ENCODE measurements around the gene RPUSD1. TPM values are rescaled to one million over a fixed set of nuclear protein-coding genes. Genes with fewer than 3 reads are reported as not detected.
A peak's percentile ranks its signal among the peaks of the same experiment; 100 is the strongest.

Gene RPUSD1
- total and polyA plus RNA-seq, 8 donors = 9.0 to 43.7 (median 20.1) TPM

DNA sequence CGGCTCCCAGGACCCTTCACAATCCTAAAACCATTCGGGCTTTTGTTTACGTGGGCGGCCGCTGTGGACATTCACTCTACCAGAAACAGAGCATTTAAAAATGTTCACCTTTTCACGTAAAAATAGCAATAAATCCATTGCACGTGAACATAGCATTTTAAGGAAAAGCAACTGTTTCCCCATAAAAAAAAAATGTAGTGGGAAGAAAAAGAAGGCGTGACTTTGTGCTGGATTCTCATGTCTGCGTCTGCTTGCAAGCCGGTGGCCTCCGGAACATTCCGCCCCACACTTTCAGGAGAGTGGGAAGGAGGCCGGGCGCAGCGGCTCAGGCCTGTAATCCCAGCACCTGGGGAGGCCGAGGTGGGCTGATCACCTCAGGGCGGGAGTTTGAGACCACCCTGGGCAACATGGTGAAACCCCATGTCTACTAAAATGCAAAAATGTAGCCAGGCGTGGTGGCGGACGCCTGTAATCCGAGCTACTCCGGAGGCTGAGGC lies 25.8 kb upstream of the RPUSD1 start:
- Histone ChIP-seq H3K27ac (no peak overlapping the region), H3K27me3 (peaks cover 14 to 98% (median 60%) of the 10 kb centered on the region in 3 donors), H3K9me3 (peaks cover 0 to 12% (median 8%) of the 10 kb centered on the region in 4 donors), H3K4me3 (no peak overlapping the region), H3K4me1 (peaks cover 0 to 21% (median 7%) of the 10 kb centered on the region in 4 donors), H3K36me3 (no peaks in the 10 kb centered on the region)
- WGBS, 5 donors = 58 to 65% (median 62%) methylated on average over 22 of the region's 22 CpGs
- TF ChIP-seq EP300 (IDR thresholded peaks at IDR 0.05) (no peak), CTCF (IDR thresholded peaks at IDR 0.05) (no peak), POLR2A (IDR thresholded peaks at IDR 0.05) (no peak), POLR2AphosphoS5 (IDR thresholded peaks at IDR 0.05) (no peak)
- intact Hi-C loops (cut with DNase I; ENCODE audit: low total_unique reads) = loop anchor here (5.0 kb wide), 1 partner anchor 243 kb away; no protein-coding TSS in a partner anchor
- no peak for DNase-seq

GRCh38 chr16:813204-813915 lies 25.2 kb upstream of the RPUSD1 start:
- Histone ChIP-seq H3K4me3 (no peak overlapping the region), H3K27ac (no peak overlapping the region), H3K4me1 (peaks cover 6 to 27% (median 11%) of the 10 kb centered on the region in 4 donors), H3K27me3 (peaks cover 10 to 98% (median 54%) of the 10 kb centered on the region in 3 donors), H3K9me3 (peaks cover 0 to 12% (median 8%) of the 10 kb centered on the region in 4 donors), H3K36me3 (no peaks in the 10 kb centered on the region)
- no peak for TF ChIP-seq POLR2A (IDR thresholded peaks at IDR 0.05)
- TF ChIP-seq EP300 (IDR thresholded peaks at IDR 0.05) = no peak
- peak in 1 of 7 experiments; percentile 38 for TF ChIP-seq CTCF (IDR thresholded peaks at IDR 0.05)
- TF ChIP-seq POLR2AphosphoS5 (IDR thresholded peaks at IDR 0.05) = no peak
- 9 to 30% (median 13%) methylated on average over 17 to 67 of the region's 67 CpGs for WGBS, 5 donors
- peak in 1 of 2 donors; percentile 75 for DNase-seq
- intact Hi-C loops (cut with DNase I; ENCODE audit: low total_unique reads) = loop anchor here (5.0 kb wide), 1 partner anchor 244 kb away; no protein-coding TSS in a partner anchor

DNA sequence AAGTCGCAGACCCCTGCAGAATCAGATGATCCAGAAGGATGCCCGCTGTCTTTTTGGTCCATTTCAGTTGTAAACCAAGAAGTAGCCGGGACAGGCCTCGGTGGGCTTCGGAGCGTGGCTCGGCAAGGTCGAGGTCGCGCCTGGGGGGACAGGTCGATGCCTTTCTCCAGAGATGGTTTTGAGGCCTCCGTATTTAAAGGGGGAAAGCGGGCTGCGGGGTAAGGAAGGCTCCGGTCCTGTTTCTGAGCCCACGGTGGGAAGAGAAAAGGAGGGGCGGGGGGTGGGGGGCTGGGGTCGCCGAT lies 19.9 kb upstream of the RPUSD1 start:
- peak overlapping the region; percentile 50 to 91 (median 80) for H3K4me3 ChIP-seq
- no peak for TF ChIP-seq CTCF (IDR thresholded peaks at IDR 0.05)
- TF ChIP-seq EP300 (IDR thresholded peaks at IDR 0.05) = no peak
- TF ChIP-seq POLR2AphosphoS5 (IDR thresholded peaks at IDR 0.05) = no peak
- no peak for TF ChIP-seq POLR2A (IDR thresholded peaks at IDR 0.05)
- peaks cover 8 to 31% (median 25%) of the 10 kb centered on the region in 4 donors for H3K4me1 ChIP-seq
- peak overlapping the region; percentile 42 to 97 (median 95) for H3K27ac ChIP-seq
- H3K36me3 ChIP-seq = no peaks in the 10 kb centered on the region
- peaks cover 0 to 12% (median 8%) of the 10 kb centered on the region in 4 donors for H3K9me3 ChIP-seq
- H3K27me3 ChIP-seq = peaks cover 1 to 66% (median 21%) of the 10 kb centered on the region in 3 donors
- no peak for DNase-seq
- 14 to 39% (median 24%) methylated on average over 14 to 19 of the region's 19 CpGs for WGBS, 5 donors
- intact Hi-C loops (cut with DNase I; ENCODE audit: low total_unique reads) = no loop called here

GRCh38 chr16:807347-808084 lies 19.3 kb upstream of the RPUSD1 start:
- Histone ChIP-seq H3K27ac (peak overlapping the region; percentile 90 to 97 (median 95)), H3K36me3 (no peaks in the 10 kb centered on the region), H3K27me3 (peaks cover 0 to 66% (median 21%) of the 10 kb centered on the region in 3 donors), H3K4me3 (peak overlapping the region; percentile 50 to 91 (median 80)), H3K4me1 (peaks cover 8 to 30% (median 25%) of the 10 kb centered on the region in 4 donors), H3K9me3 (peaks cover 0 to 10% (median 8%) of the 10 kb centered on the region in 4 donors)
- 0 to 38% (median 9%) methylated on average over 47 to 80 of the region's 80 CpGs for WGBS, 5 donors
- intact Hi-C loops (cut with DNase I; ENCODE audit: low total_unique reads) = no loop called here
- TF ChIP-seq EP300 (IDR thresholded peaks at IDR 0.05) = no peak
- peak; percentile 77 to 88 (median 88) for TF ChIP-seq POLR2AphosphoS5 (IDR thresholded peaks at IDR 0.05)
- TF ChIP-seq POLR2A (IDR thresholded peaks at IDR 0.05) = peak in 1 of 4 donors; percentile 17
- no peak for TF ChIP-seq CTCF (IDR thresholded peaks at IDR 0.05)
- DNase-seq = peak; percentile 95 to 98

Measured in stomach (tissue), 9 donors.